ENCODE results near the gene ZFAND3. TPM values are rescaled to one million over a fixed set of nuclear protein-coding genes. Genes with fewer than 3 reads are reported as not detected.

ZFAND3 gene
- total RNA-seq, 6 donors from 2014 or later = 26.2 to 66.4 (median 55.5) TPM

GRCh38 chr6:38141085-38141484 lies 321.6 kb downstream of the ZFAND3 start:
- peaks cover 0 to 11% (median 4%) of the 10 kb centered on the region in 4 donors for H3K4me1 ChIP-seq
- no peak for ATAC-seq (ENCODE audit: low FRiP score in 2 of 2)
- no peak overlapping the region for H3K27ac ChIP-seq
- no peaks in the 10 kb centered on the region for H3K9me3 ChIP-seq
- no peak overlapping the region for H3K4me3 ChIP-seq
- no peaks in the 10 kb centered on the region for H3K36me3 ChIP-seq
- 81 to 94% methylated on average over 4 of the region's 4 CpGs for WGBS, 2 donors
- no peak for TF ChIP-seq CTCF (IDR thresholded peaks at IDR 0.05)
- TF ChIP-seq EP300 (IDR thresholded peaks at IDR 0.05) = no peak
- no peak for TF ChIP-seq POLR2AphosphoS5 (IDR thresholded peaks at IDR 0.05)
- no peak for TF ChIP-seq POLR2A (IDR thresholded peaks at IDR 0.05)
- no peaks in the 10 kb centered on the region for H3K27me3 ChIP-seq
- DNase-seq = no peak

- H3K4me3 ChIP-seq = no peak overlapping the region
- ATAC-seq (ENCODE audit: low FRiP score in 2 of 2) (no peak), DNase-seq (no peak)
- H3K4me1 ChIP-seq = peaks cover 0 to 13% (median 4%) of the 10 kb centered on the region in 4 donors
- TF ChIP-seq EP300 (IDR thresholded peaks at IDR 0.05) (no peak), POLR2AphosphoS5 (IDR thresholded peaks at IDR 0.05) (no peak), CTCF (IDR thresholded peaks at IDR 0.05) (no peak), POLR2A (IDR thresholded peaks at IDR 0.05) (no peak)
- WGBS, 2 donors = 94 to 98% methylated on average over 6 of the region's 6 CpGs
- no peaks in the 10 kb centered on the region for H3K27me3 ChIP-seq
- no peaks in the 10 kb centered on the region for H3K9me3 ChIP-seq
- H3K27ac ChIP-seq = no peak overlapping the region
- H3K36me3 ChIP-seq = no peaks in the 10 kb centered on the region
These were observed 322.2 kb downstream of the ZFAND3 start for GRCh38 chr6:38141716-38142115.

DNA sequence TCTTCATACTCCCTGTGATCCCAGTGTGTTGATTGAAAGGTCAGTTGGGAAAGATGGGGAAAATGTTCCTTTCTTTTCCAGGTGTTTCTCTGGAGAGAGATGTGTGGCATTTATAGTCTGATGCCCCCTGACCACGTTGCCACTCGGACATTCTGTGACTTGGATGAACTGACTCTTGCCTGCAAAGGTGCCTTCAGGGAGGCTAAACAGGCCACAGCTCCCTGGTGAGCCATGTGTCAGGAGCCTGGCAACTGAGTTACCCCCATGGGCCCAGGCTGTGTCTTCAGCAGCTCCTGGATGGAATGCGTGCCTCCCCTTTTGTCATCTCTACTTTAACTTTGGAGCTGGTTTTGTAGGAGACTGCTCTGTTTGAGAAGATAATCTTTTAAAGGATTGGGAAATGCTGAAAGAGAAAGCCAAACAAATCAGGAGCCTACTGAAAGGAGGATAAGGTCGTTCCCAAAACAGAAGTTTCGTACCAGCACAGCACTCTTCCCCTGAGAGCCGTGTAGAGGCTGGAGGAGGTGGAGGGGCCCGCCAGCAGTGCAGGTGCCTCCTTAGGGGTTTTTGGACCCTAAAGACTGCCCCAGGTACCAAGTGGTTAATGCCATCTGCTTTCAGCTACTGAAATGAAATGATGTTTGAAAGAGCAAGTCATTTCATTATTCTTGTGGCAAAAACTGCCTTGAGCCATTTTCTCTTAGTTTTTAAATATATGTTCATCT lies 322.8 kb downstream of the ZFAND3 start:
- Histone ChIP-seq H3K4me3 (no peak overlapping the region), H3K9me3 (no peaks in the 10 kb centered on the region), H3K27ac (no peak overlapping the region), H3K36me3 (no peaks in the 10 kb centered on the region), H3K4me1 (peaks cover 0 to 13% (median 4%) of the 10 kb centered on the region in 4 donors), H3K27me3 (no peaks in the 10 kb centered on the region)
- ATAC-seq (ENCODE audit: low FRiP score in 2 of 2) = no peak
- no peak for DNase-seq
- 82 to 92% methylated on average over 7 of the region's 7 CpGs for WGBS, 2 donors
- TF ChIP-seq CTCF (IDR thresholded peaks at IDR 0.05) = no peak
- no peak for TF ChIP-seq POLR2A (IDR thresholded peaks at IDR 0.05)
- no peak for TF ChIP-seq POLR2AphosphoS5 (IDR thresholded peaks at IDR 0.05)
- no peak for TF ChIP-seq EP300 (IDR thresholded peaks at IDR 0.05)

- Histone ChIP-seq H3K4me3 (no peak overlapping the region), H3K36me3 (no peaks in the 10 kb centered on the region), H3K27me3 (no peaks in the 10 kb centered on the region), H3K4me1 (peaks cover under 1 to 13% (median 4%) of the 10 kb centered on the region in 4 donors), H3K27ac (no peak overlapping the region), H3K9me3 (no peaks in the 10 kb centered on the region)
- ATAC-seq (ENCODE audit: low FRiP score in 2 of 2) (no peak), DNase-seq (no peak)
- TF ChIP-seq CTCF (IDR thresholded peaks at IDR 0.05) (no peak), POLR2A (IDR thresholded peaks at IDR 0.05) (no peak), EP300 (IDR thresholded peaks at IDR 0.05) (no peak), POLR2AphosphoS5 (IDR thresholded peaks at IDR 0.05) (no peak)
- WGBS, 2 donors = 80% methylated on average over 8 of the region's 8 CpGs
These were observed 323.9 kb downstream of the ZFAND3 start for GRCh38 chr6:38143191-38144150.

Measured in upper lobe of left lung (tissue), 6 donors.